GM20431 (cell line): ENCODE results near the gene MRPS9.

Source experiments
- in situ Hi-C: fragments of 300-500 bp; cut with MseI, MboI; formaldehyde crosslinking; loops from one replicate; pipeline ENCODE4 v1.15.0; 2020; ENCODE audit warnings: low sequenced_read_pairs; ENCODE audit not compliant: unreplicated experiment

The MRPS9 gene

DNA sequence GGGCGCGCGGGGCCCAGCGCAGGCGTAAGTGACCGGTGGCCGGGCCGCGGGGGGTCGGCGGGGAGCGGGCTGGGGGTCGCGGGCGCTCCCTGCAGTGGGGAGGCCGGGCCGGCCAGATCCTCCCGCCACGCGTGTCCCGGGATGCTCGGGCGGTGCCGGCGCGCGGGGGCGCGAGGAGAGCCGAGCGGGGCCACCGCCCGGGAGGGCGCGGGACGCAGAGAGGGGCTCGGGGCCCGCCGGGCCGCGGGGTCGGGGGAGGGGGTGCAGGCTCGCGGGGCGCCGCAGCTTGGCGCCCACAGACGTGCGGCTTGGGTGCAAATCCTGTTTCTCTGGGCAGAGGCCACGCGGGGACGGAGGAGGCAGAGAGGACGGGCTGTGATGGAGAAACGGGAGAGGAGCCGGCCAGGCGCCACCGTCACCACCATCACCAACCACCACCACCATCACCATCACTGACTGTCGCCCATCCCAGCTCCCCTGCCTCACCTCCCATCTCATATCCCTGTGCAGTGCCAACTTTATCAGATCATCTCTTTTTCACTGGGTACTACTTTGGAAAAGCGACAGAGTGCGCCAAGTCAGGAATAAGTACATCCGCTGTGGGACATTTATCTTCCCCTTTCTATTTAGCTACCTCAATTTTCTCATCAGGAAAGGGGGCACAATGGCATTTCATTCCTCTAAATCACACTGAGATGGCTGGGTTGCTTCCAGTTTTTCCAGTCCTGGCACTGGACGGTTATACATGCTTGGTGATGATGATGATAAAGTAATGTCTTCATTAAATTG, 106.5 kb downstream of the MRPS9 start:
- in situ Hi-C loops: no loop called here

DNA sequence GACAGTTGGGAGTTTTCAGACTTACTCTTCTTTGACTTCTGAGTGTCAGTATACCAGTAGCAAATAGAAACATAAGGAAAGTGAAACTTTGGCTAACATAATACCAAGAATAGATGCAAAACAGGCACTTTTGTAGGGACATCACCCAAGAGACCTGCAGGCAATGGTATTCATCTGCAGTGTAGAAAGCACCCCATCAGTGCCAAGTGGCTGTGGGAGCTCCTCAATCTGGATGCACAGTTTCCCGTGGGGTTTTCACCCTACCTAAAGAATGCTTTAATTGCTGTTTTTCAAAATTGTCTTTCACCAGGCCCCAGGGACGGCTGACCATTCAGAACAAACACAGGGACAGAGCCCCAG, 107.1 kb downstream of the MRPS9 start:
- in situ Hi-C loops: no loop called here

DNA sequence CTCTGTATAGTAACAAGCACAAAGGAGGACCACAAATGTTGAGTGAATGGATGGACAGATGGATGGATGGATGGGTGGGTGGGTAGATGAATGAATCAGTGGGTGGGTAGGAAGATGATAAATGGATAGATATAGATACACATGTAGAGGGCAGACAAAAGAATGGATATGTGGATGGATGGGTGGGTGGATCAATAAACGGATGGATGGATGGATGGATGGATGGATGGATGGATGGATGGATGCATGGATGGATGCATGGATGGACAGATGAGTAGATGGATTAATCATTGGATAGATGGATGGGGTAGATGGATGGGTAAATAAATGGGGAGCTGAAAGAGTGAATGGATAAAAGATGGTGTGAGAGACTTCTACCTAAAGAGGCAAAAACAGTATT, 111.4 kb downstream of the MRPS9 start:
- in situ Hi-C loops: no loop called here
